HTR-8/SVneo (cell line): ENCODE measurements around the gene EHHADH.
A peak's percentile ranks its signal among the peaks of the same experiment; 100 is the strongest.

ENCODE experiments used
- DNase-seq: peaks from one replicate; pipeline ENCODE4 v3.0.0; 2011; ENCODE audit warnings: low spot score, mixed read lengths; ENCODE audit not compliant: insufficient read length
- FAIRE-seq: peaks from 2 replicates; lab custom pipeline; 2011; peaks lifted over from hg19 to GRCh38; lab: Jason Lieb, UNC

Gene EHHADH

GRCh38 chr3:185152410-185153170 is 101.3 kb downstream of the EHHADH start, which contains the start of gene C3orf70:
C3orf70 (minus strand) TSS chr3:185153060; CDS start chr3:185152823, 237 bp downstream.
- DNase-seq (peak; percentile 34), FAIRE-seq (peak; percentile 46)

DNA sequence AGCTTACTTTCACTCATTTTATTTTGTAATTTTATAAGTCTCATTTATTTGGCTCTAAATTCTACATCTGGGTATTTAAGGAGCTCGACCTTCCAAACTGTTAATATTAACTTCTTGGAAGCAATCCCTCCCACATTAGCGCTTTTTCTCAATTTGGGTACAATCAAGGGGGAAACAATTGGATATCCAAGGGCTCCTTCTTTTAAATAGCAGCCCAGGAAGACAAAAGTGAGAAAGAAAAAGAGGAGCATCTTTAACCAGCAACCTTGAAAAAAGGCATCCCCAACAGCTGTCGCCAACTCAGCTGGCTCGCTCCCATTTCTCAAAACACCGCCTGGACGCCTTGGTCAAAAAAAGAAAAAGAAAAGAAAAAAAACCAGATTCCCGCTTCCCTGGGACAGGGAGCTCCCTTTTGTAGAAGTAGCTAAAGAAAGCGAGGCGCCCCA is 101.9 kb downstream of the EHHADH start:
- no peak for DNase-seq
- no peak for FAIRE-seq

DNA sequence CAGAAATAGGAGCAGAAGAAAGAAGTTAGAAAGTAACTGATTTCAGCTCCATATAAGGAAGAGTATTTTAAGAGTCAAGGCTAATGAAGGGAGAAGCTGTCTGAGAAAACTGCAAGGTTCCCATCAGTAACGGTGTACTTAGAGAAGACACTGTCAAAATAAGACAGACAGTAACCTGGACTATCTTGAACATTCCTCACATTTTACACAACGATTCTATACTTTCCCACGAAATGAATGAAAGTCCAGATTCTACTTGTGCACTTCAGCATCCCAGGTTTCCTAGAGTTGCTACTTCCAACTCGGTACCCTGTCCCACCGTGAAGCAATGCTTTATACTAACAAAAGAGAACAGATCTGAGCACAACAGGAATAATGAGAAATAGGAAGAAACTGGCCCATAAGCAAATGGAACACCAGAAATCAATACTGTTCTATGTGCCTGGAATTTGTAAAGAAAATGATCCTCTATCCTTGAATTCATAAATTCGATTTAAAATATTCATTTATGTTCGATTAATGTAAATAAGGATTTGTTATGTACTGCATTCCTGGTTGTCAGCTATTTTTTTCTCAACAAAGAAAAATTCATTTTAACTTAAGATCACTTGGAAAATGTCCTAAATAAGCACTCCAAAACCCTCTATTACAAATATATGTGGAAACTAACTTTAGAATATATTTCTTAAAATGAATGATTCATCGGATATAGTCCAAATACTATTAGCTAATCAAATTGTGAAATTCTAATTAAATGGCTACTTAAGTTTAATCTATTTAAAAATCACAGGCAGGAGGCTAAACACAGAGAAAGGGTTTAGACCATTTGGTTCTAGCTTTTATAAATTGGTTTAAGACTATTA is 102.5 kb downstream of the EHHADH start:
- DNase-seq (no peak), FAIRE-seq (no peak)

DNA sequence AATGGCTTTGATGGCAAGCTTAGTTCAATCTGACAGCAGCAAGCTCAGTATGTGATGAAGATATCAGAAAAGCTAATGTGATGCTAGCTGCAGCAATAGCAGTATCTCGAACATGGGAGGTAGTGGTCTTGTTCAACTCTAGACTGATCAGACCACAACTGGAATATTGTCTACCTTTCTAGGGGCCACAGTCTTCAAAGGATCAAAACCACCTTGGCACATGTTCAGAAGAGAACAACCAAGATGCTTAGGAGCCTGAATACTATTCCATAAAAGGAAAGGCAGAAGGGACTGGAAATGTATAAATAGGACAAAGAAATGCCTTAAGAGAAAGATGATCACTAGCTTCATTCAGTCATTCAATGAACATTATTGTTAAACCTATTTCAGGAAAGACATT is 103.3 kb downstream of the EHHADH start:
- FAIRE-seq, result no peak

GRCh38 chr3:185149591-185149990 is 104.3 kb downstream of the EHHADH start:
- DNase-seq, result no peak
- FAIRE-seq, result no peak

More for the DNA sequence above, 103.3 kb downstream of the EHHADH start:
- DNase-seq, result no peak

GRCh38 chr3:185145511-185145910 is 108.3 kb downstream of the EHHADH start:
- FAIRE-seq, result no peak

DNA sequence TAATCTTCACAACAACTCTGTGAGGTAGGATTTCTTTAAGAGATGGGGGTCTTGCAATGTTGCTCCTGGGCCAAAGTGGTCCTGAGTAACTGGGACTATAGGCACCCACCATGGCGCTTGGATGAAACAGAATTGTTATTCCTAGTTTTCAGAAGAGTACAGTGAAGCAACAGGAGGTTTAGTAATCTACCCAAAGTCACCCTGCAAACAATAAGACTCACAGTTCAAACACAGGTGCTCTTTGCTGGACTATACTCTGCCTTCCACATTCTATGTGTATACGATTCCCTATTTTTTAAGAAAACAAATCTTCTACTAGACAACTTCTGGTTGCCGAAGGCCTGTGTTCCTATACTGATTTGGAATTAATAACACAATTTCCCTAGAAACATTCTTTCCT is 109.1 kb downstream of the EHHADH start:
- DNase-seq (no peak), FAIRE-seq (no peak)

More at GRCh38 chr3:185145511-185145910, 108.3 kb downstream of the EHHADH start:
- no peak for DNase-seq
